ENCODE measurements around the gene ARAP3. TPM values are rescaled to one million over a fixed set of nuclear protein-coding genes. Genes with fewer than 3 reads are reported as not detected.

The ARAP3 gene
- total RNA-seq, 1 donor = 6.2 TPM

- DNase-seq (ENCODE audit: low read depth) = no peak
- TF ChIP-seq CTCF (IDR thresholded peaks at IDR 0.05; ENCODE audit: insufficient read depth, low read length) = no peak
These were observed 46.4 kb downstream of the ARAP3 start for GRCh38 chr5:141635646-141636045.

GRCh38 chr5:141634720-141635119 lies 47.3 kb downstream of the ARAP3 start:
- no peak for DNase-seq (ENCODE audit: low read depth)
- H3K4me3 ChIP-seq (ENCODE audit: low read depth, low read length) = no peak overlapping the region
- no peak for TF ChIP-seq CTCF (IDR thresholded peaks at IDR 0.05; ENCODE audit: insufficient read depth, low read length)

More at GRCh38 chr5:141635646-141636045, 46.4 kb downstream of the ARAP3 start:
- H3K4me3 ChIP-seq (ENCODE audit: low read depth, low read length) = peak overlapping the region; percentile 100

- no peak overlapping the region for H3K4me3 ChIP-seq (ENCODE audit: low read depth, low read length)
- no peak for TF ChIP-seq CTCF (IDR thresholded peaks at IDR 0.05; ENCODE audit: insufficient read depth, low read length)
- DNase-seq (ENCODE audit: low read depth) = no peak
These were observed 48.0 kb downstream of the ARAP3 start for GRCh38 chr5:141633871-141634561.

GRCh38 chr5:141632650-141633049 lies 49.4 kb downstream of the ARAP3 start:
- H3K4me3 ChIP-seq (ENCODE audit: low read depth, low read length) = no peak overlapping the region
- no peak for TF ChIP-seq CTCF (IDR thresholded peaks at IDR 0.05; ENCODE audit: insufficient read depth, low read length)
- DNase-seq (ENCODE audit: low read depth) = no peak

- DNase-seq (ENCODE audit: low read depth) = no peak
- no peak overlapping the region for H3K4me3 ChIP-seq (ENCODE audit: low read depth, low read length)
- no peak for TF ChIP-seq CTCF (IDR thresholded peaks at IDR 0.05; ENCODE audit: insufficient read depth, low read length)
These were observed 51.4 kb downstream of the ARAP3 start for GRCh38 chr5:141630570-141631140.

- peak; percentile 25 for DNase-seq (ENCODE audit: low read depth)
- TF ChIP-seq CTCF (IDR thresholded peaks at IDR 0.05; ENCODE audit: insufficient read depth, low read length) = no peak
- H3K4me3 ChIP-seq (ENCODE audit: low read depth, low read length) = no peak overlapping the region
These were observed 53.7 kb downstream of the ARAP3 start for GRCh38 chr5:141628175-141628788.
